NCI-H128 (cell line): Measurements from ENCODE around the gene MEIS1.

ENCODE experiments used
- DNase-seq: peaks from one replicate; lab custom pipeline; 2025; ENCODE audit not compliant: unreplicated experiment; lab: John Stamatoyannopoulos, UW

Gene MEIS1

DNA sequence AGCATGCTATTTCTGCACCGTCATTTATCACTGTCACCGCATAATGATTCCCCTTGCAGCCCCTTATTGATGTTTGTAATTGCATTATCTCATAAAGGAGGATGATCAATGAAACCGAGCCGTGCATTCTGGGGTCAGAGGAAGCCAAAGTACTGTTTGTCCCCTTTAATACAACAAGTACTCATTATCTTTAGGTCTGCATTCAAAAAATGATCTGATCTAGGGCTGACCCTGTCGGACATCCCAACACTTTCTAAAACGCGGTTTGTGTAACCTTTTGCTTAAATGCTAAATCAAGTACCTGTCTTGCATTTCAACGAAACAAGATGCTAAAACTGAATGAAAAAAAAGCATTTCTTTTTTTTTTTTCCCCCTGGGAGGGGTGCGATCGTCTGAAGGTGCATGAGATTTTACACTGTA, 143.8 kb downstream of the MEIS1 start:
- no peak for DNase-seq

DNA sequence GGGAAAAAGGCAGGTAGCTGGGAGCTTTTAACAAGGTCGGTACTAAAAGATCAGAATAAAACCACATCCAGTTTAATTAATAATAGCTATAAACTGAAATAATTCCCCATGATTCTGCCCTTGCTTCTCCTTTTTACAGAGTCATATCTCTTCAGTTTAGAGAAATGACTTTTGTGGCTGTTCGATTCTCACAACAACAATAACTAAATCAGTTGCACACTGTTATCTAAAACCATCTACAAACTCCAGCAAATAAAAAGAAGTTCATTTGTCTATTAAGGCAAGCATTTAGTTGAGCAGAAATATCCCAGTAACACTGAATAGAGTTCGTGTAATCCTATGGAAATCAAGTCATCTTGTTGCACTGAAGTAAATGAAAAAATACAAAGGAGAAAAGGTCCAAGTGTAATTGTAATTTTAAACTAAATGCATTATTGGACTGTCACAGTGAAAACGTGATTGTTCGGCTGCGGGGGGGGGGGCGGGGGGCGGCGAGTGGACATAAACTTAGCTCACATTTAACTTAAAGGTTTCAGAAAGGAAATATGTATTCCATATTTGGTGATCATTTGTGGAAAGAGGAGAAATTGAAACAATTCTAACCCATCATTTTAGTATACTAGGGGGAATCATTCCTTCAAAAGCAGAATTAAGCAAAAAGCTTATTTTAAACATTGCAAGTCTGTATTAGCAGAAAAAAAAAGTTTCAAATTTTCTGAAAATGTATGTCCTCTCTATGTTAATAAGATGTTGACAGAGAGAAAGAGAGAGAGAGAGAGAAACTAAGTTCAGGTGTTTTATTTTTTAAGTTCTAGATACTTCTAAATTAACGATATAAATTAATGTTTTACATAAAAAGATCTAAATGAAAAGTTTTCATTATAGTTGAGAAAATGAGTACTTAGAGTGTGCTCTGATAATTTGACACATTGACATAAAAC, 144.5 kb downstream of the MEIS1 start:
- no peak for DNase-seq

DNA sequence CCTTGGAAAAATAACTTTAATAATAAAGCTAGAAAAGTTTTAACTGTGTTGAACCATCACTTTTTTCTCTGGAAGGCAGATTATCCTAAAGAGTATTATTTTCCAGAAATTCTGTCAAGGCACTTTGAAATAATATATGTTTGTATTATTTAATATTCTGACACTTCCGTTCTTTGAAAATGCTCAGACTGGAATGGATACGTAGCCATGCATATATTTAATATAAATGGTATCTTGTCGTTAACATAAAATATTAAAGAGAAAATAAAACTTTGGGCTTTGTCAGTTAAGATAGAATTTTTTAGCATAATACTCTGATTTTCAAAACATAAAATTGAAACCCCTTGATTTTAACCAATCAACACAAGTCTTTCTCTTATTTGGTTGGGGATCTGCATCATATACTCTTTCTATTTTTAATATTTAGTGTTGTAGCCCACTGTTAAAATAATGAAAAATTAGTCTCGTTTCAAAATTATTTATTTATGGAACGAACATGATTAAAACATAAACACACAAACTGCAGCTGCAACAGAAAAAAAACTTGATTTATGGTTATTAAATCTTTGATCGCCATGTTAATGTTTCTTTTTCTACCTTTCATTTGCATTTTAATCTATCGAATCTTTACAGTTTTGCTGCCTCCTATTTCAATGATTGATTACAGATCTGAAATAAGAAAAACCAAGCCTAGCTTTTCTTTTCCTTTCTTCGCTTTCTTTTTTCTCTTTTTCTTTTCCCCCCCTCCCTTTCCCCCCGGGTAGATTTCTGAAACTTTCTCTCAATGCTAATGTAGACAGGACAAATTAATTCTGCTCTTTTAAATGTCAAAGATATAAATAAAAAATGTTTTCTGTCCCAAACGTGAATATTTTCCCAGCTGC, 145.5 kb downstream of the MEIS1 start:
- DNase-seq, result no peak

DNA sequence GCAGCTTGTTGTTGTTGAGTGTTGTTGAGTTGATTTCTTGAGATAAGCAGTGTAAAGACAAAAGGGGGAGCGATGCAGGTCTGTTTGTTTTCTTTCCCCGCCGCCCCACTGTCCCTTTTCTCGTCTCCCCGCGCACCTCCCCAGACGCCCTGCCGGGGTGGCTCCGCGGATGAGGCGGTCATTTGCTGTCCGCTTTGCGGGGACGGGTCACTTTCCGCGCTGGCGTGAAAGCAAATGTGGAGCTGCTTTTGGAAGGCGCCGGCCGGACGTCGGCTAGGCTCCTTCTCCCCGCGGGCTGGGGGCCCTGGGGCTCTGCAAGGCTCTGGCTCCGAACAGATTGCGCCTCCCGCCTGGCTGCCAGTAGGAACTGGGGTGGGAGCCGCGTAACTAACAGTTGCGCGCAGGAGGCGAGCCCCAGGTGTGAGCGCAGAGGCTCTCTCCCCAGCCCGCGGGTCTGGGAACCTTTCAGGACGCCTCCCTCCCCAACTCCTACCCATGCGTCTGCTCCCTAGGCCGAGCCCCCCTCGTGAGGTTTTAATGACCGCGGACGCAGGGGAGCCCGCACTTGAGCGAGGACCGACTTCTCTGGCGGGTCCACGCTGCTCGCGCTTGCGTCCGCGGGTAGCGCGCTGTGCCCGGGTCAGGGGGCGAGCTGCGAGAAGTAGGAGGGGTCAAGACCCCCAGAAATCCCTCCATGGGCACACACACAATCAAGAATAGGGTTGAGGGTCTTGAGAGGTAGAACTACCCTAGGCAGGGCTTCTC, 146.6 kb downstream of the MEIS1 start:
- DNase-seq, result no peak

DNA sequence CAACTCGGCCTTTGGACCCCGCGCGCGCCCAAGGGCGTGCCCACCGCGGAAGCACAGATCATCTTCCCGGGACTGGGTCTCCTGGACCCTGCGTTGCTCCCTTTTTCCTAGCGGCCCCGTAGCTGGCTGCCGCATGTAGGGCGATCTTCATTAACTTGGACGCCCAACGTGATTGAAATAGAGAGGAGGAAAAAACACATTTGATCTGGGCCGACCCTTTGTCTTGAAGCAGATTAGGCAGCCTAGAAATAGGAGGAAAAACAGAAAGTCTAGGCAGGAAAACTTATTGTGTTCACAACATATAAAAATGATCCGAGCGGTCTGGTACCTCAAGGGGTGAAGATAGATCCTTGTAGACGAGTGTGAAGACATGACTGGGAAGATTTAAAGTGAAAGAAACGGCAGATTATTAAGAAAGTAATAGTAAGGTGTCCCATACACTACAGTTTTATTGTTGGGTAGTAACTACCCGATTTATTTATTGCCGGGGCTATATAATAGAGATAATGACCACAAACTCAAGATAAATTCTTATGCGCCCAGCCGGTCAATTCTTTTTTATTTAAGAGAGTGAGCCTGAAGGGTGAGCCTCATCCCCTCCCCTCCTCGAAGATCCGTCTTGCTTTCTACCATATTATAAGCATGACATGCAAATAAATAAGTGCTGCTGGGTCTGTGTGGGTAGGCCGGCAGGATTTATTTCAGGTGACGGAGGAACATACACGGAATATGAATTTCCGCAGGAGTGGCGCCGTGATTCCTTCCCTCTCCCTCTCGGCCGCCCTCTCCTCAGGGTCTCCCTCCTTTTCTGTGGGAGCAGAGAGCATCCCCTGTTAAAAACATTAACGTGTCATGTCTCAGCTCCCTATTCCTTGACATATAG, 147.4 kb downstream of the MEIS1 start:
- DNase-seq, result no peak

DNA sequence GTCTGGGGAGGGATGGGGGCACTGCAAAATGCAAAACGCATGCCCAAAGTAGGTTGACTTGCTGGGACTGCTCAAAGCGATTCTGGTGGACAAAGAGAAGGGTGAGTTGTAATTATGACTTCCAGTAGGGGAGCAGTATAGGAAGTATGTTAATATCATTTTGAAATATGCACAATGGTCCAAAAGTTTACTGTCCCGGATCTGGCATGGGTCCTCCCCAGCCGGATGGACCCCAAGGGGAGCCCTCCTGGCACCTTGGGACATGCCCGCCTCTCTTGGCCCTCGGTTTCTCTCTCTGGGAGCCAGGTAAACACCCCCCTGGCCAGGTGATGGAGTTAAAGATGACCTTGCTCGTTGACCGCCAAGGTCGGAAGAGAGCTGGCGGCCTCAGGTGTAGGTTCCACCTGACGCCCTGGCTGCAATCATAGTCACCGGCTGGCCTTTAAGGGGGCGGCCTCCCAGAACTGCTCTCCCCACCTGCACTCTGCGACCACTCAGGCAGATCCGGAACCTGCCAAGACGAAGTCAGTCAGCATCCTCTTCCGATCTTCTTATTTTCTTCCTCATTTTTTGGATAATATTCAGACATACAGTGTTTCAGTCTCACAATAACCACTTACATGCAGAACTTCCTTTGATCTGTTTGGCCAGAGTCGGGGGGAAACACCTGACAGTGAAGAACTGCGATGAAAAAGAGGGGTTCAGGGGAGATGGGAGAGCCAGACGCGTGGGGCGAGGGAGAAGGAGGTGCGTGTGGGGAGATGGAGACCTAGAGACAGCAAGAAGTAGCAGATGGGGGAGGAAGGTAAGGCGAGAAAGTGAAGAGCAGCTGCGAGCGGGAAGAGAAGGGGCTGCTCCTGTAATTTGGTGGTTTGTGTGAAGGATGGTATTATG, 148.3 kb downstream of the MEIS1 start:
- no peak for DNase-seq

DNA sequence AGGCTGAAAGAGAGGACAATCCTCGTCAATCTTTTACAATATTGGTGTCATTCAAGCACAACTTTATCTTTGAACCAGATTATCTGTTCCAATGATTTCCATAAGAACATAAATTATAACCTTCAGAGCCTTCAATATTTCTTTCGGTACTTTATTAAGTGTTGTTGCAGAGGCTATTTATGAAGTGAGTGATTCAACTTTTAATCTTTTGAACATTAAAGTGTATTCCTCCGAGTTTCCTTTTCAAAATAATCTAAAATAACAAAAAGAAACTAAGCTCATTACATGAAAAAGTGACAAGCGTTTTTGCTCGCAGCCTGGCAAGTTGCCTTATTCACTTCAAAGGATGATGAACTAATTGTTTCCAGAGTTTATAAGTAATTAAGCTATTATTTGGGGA, 149.0 kb downstream of the MEIS1 start:
- no peak for DNase-seq

DNA sequence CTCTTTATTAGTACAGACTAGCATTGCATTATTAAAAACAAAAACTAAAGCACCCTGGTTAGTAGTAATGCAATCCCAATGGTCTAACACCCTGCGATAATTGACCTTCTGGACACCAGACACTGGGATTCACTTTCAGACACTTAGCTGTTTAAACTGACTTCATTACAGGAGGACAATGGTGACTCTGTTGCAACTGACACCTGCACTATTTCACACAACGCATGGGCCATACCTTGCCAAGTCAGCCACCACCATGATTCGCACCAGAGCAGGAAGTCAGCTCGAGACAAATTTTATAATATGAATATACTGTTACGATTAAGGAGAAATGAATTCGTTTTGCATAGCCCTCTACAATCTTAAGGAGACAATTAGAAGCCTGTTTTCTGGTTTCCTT, 150.7 kb downstream of the MEIS1 start:
- DNase-seq, result no peak

DNA sequence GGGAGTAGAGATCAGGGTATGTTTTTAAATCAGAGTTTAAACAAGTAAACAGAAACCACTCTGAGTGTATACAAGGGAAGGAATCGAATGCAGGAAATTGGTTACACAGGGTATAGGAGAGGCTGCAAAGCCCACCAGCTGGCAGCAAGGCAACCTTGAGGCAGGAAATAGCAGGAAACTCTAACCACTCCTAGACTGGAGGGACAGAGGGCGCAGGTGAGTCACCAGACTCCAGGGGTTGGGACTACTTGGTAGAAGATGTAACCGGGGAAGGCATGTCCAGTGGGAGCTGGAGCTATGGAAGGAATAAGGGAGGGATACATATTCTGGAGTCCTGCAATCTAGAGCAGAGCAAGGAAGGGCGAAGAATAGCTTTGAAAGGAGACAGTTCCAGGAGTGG, 152.3 kb downstream of the MEIS1 start:
- no peak for DNase-seq

DNA sequence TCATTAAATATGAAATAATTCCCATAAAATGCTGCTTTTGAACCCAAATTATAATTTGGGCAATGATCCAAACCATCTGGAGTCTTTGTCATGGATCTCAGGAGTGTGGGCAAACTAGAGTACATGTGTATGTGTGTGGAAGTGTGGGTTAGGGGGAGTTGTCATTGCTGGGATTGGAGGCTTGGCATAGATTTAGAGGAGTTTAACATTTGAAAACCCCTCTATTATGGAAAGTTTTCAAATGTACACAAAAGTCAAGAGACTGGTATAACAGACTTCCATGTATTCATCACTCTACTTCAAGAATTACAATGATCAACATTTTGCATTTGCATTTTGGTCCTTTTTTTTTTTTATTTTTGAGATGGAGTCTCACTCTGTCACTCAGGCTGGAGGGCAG, 159.1 kb downstream of the MEIS1 start:
- no peak for DNase-seq

DNA sequence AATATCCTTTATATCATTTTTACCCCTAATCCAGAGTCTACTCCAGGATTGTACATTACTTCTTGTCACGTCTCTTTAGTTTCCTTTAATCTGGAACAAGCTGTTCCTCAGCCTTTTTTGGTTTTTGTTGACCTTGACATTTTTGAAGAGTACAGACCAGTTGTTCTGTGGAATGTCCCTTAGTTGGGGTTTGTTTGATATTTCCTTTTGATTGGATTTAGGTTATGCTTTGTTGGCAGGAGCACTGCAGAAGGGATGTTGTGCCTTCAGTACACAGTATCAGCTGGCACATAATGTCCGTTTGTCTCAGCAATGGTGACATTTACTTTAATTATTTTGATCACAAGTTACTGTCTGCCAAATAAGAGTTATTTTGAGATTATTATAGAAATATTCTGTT, 160.6 kb downstream of the MEIS1 start:
- no peak for DNase-seq

DNA sequence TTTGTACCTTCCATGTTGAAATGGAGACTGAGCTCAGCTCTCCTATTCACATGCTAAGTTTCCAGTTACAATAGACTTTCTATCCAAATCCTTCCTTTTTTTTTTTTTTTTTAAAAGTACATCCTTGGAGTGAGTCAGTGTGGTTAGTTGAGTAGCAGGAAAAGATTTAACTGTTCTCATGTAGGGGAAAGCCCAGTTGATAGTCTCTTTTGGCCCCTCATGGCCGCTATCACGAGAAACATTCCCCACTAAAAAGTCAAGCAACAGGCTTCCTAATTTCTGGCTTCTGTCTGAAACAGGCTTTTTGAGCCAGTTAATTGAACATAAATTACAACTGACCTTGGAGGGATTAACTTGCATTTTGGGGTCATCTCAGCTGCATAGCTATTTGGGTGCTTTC, 161.3 kb downstream of the MEIS1 start:
- DNase-seq, result no peak

DNA sequence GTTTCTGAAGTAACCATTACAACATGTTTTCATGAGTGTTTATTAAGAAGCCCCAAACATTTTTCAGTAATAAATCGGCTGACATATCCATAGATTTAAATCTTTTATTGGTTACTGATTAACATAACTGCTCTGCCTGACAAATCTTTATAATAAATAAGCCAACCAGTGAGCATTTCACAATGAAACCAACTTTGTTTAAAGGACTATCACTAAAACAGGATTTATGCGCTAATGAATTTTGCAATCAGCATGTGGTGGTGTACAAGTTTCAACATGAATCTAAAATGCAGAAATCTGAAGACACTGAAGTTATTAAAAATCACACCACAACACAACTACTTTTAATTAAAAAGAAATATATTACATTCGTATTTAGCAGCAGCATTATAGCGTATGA, 166.7 kb downstream of the MEIS1 start:
- DNase-seq, result no peak

DNA sequence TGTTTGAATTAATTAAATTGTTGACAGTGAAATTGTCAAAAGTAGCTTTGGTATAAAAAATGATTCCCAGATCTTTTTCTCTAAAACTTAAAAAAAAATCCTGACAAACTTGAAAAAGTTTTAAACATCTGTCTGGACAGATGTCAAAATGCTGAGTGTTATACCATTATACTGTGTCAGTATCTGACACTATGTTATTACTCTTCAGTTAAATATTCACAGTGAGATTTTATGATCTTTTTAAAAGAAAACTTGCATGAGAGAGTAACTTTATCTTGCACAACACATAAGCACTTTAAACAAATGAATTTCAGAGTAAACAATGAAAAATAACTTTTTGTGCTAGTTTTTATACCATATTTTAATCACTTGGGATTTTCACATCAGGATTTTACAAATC, 167.4 kb downstream of the MEIS1 start:
- no peak for DNase-seq

DNA sequence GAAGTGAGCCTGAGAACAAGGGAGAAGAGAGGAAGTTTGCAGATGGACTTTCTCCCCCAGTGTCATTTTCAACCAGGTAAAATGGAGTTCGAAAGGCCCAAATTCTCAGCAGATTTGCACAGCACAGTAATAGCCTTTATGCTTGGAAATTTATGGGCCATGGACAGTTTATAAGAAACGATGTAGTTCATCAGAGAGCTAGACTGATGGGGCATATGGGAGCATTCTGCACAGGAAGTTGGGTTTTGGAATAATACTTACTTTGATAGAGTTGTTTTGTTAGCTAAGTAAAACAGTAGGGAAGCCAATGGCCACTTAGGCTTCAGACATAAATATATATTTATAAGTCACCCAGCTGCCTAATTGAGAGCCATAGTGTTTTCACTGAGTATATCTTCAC, 169.4 kb downstream of the MEIS1 start:
- DNase-seq, result no peak

DNA sequence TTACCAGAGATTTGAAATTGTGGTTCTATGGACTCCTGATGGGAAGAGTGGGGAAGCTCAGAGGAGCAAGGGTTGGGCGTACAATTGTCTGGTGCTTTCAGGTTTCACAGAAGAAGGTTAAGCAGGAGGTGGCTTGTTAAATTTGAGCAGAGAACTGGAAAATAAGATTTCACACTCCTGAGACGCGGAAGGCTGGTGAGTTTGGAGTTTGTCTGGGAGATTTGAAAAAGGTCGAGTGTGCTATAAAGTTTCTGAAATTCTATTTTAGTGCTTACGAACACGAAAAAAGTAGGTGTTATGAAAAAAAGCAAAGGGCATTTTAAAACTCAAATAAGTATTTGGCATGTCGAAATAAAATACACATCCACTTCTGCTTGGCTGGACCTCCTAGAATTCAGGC, 170.1 kb downstream of the MEIS1 start:
- DNase-seq, result no peak

DNA sequence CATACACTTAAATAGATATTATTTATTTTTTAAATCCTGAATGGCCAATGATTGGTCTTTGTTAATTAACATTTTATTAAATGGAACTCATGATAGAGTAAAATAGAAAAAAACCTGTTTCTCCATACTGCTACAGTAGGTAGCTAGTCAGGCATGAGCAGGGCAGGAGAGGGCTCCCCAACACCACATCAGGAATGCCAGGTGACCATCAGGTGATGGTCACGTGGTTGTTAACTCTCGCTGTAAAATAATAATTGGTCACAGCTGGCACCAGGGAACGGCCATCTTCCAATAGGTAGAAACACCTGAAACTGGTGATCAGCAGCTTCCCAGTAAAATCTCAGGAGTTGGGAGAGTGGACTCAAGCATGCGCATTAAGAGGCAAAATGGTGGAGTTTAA, 172.2 kb downstream of the MEIS1 start:
- DNase-seq, result no peak
